ENCODE results near the gene RUNX1. TPM values are rescaled to one million over a fixed set of nuclear protein-coding genes. Genes with fewer than 3 reads are reported as not detected.
A peak's percentile ranks its signal among the peaks of the same experiment; 100 is the strongest.

RUNX1 gene
- total RNA-seq, 1 donor, result 40.9 TPM

DNA sequence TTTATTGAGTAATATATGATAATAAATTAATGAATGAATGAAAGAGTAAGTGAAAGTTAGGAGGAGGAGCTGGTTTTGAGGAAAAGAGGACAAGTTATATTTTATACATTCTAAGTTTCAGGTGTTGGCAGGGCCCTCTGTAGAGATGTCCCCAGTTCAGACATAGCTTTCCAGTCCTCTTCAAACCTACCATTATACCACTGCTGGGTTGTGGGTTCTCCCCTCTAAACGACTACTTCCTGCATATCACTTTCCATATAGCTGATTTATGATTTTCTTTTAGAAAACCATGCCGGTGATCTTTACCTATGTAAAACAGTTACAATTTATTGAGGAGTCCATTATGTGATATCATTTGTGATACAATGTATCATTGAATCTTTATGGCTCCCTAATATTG lies 116.9 kb downstream of the RUNX1 start:
- Histone ChIP-seq H3K27ac (ENCODE audit: low read depth, low read length) (no peak overlapping the region), H3K9me3 (ENCODE audit: low read depth, low read length) (no peaks in the 10 kb centered on the region), H4K20me1 (ENCODE audit: insufficient read depth, low read length) (no peaks in the 10 kb centered on the region), H3K4me1 (ENCODE audit: insufficient read depth, low read length) (peaks cover 22% of the 10 kb centered on the region), H3K27me3 (ENCODE audit: insufficient read depth, low read length) (no peaks in the 10 kb centered on the region), H3K4me3 (ENCODE audit: insufficient read depth, low read length) (no peak overlapping the region), H3K79me2 (ENCODE audit: insufficient read depth, low read length) (peaks cover 6% of the 10 kb centered on the region), H3K4me2 (ENCODE audit: insufficient read depth, low read length) (no peak overlapping the region), H2AFZ (ENCODE audit: low read length) (no peak overlapping the region), H3K36me3 (ENCODE audit: insufficient read depth, low read length) (no peaks in the 10 kb centered on the region)
- no peak for DNase-seq (ENCODE audit: insufficient read length, low spot score, missing footprints)
- TF ChIP-seq, protein P1, sequence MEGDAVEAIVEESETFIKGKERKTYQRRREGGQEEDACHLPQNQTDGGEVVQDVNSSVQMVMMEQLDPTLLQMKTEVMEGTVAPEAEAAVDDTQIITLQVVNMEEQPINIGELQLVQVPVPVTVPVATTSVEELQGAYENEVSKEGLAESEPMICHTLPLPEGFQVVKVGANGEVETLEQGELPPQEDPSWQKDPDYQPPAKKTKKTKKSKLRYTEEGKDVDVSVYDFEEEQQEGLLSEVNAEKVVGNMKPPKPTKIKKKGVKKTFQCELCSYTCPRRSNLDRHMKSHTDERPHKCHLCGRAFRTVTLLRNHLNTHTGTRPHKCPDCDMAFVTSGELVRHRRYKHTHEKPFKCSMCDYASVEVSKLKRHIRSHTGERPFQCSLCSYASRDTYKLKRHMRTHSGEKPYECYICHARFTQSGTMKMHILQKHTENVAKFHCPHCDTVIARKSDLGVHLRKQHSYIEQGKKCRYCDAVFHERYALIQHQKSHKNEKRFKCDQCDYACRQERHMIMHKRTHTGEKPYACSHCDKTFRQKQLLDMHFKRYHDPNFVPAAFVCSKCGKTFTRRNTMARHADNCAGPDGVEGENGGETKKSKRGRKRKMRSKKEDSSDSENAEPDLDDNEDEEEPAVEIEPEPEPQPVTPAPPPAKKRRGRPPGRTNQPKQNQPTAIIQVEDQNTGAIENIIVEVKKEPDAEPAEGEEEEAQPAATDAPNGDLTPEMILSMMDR (IDR thresholded peaks at IDR 0.05; ENCODE audit: extremely low read depth, low read depth, low read length), result no peak

DNA sequence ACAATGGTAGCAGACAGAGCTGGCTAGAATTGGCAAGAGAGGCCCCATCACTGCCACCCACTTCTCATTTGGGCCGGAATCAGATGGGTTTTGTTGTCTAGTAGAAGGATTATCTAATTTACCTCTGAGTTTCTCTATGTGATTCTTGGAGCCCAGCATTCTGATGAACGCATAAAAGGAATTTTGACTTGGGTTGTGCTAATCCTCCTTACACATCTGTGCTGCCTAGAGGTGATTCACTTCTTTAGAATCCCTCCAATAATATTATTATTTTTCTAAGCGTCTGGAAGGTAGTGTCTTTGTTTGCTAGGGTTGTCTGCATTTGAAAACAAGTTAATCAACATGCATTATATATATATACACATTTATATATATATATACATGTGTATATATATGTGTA lies 118.1 kb downstream of the RUNX1 start:
- H3K36me3 ChIP-seq (ENCODE audit: insufficient read depth, low read length), result no peaks in the 10 kb centered on the region
- H3K27ac ChIP-seq (ENCODE audit: low read depth, low read length), result no peak overlapping the region
- H3K27me3 ChIP-seq (ENCODE audit: insufficient read depth, low read length), result no peaks in the 10 kb centered on the region
- TF ChIP-seq, protein P1 (IDR thresholded peaks at IDR 0.05; ENCODE audit: extremely low read depth, low read depth, low read length), result no peak
- H3K4me2 ChIP-seq (ENCODE audit: insufficient read depth, low read length), result peak overlapping the region; percentile 31
- no peak overlapping the region for H3K4me3 ChIP-seq (ENCODE audit: insufficient read depth, low read length)
- no peak for DNase-seq (ENCODE audit: insufficient read length, low spot score, missing footprints)
- H2AFZ ChIP-seq (ENCODE audit: low read length), result no peak overlapping the region
- H3K4me1 ChIP-seq (ENCODE audit: insufficient read depth, low read length), result peaks cover 20% of the 10 kb centered on the region
- no peaks in the 10 kb centered on the region for H3K9me3 ChIP-seq (ENCODE audit: low read depth, low read length)
- peaks cover 6% of the 10 kb centered on the region for H3K79me2 ChIP-seq (ENCODE audit: insufficient read depth, low read length)
- H4K20me1 ChIP-seq (ENCODE audit: insufficient read depth, low read length), result no peaks in the 10 kb centered on the region

DNA sequence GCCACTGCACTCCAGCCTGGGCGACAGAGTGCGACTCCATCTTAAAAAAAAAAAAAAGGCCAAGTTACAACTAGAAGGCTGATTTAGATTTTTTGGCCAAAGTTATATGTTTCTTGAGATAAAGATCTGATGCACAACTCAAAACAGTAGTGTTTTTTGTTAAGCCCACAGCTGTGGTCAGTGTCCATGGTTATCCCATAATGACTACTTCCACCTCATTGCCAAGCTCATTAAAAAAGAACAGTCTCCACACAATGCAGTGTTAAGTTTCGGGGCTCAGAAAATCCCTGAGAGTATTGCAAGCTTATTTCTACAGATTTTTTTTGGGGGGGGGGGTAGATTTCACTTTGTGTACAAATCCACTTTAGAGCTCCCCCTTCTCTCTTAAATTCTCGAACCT lies 120.5 kb downstream of the RUNX1 start:
- H3K79me2 ChIP-seq (ENCODE audit: insufficient read depth, low read length), result peaks cover 6% of the 10 kb centered on the region
- no peak overlapping the region for H3K27ac ChIP-seq (ENCODE audit: low read depth, low read length)
- peaks cover 2% of the 10 kb centered on the region for H4K20me1 ChIP-seq (ENCODE audit: insufficient read depth, low read length)
- H3K36me3 ChIP-seq (ENCODE audit: insufficient read depth, low read length), result no peaks in the 10 kb centered on the region
- TF ChIP-seq, protein P1 (IDR thresholded peaks at IDR 0.05; ENCODE audit: extremely low read depth, low read depth, low read length), result no peak
- no peak for DNase-seq (ENCODE audit: insufficient read length, low spot score, missing footprints)
- H3K4me3 ChIP-seq (ENCODE audit: insufficient read depth, low read length), result no peak overlapping the region
- no peak overlapping the region for H3K4me2 ChIP-seq (ENCODE audit: insufficient read depth, low read length)
- no peaks in the 10 kb centered on the region for H3K27me3 ChIP-seq (ENCODE audit: insufficient read depth, low read length)
- H2AFZ ChIP-seq (ENCODE audit: low read length), result no peak overlapping the region
- H3K4me1 ChIP-seq (ENCODE audit: insufficient read depth, low read length), result peaks cover 16% of the 10 kb centered on the region
- no peaks in the 10 kb centered on the region for H3K9me3 ChIP-seq (ENCODE audit: low read depth, low read length)

DNA sequence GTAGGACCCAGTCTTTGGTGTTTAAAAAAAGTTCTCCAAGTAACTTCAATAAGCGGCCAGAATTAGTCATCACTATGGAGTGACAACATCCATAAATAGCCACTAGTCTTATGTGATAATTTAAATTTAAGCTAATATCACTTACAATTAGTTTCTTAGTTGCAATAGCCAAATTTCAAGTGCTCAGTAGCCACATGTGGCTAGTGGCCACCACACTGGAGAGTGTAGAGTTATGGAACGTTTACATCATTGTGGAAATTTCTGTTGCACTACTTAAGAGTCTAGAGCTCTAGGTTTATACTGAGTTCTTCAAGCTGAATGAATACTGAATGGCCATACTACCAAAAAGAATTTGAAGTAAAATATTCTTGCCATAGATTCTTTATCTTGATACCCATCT lies 121.1 kb downstream of the RUNX1 start:
- Histone ChIP-seq H3K27me3 (ENCODE audit: insufficient read depth, low read length) (no peaks in the 10 kb centered on the region), H3K79me2 (ENCODE audit: insufficient read depth, low read length) (peaks cover 6% of the 10 kb centered on the region), H3K36me3 (ENCODE audit: insufficient read depth, low read length) (no peaks in the 10 kb centered on the region), H4K20me1 (ENCODE audit: insufficient read depth, low read length) (peaks cover 2% of the 10 kb centered on the region), H3K4me3 (ENCODE audit: insufficient read depth, low read length) (no peak overlapping the region), H3K27ac (ENCODE audit: low read depth, low read length) (no peak overlapping the region), H3K4me1 (ENCODE audit: insufficient read depth, low read length) (peaks cover 16% of the 10 kb centered on the region), H2AFZ (ENCODE audit: low read length) (no peak overlapping the region), H3K4me2 (ENCODE audit: insufficient read depth, low read length) (no peak overlapping the region), H3K9me3 (ENCODE audit: low read depth, low read length) (no peaks in the 10 kb centered on the region)
- TF ChIP-seq, protein P1 (IDR thresholded peaks at IDR 0.05; ENCODE audit: extremely low read depth, low read depth, low read length), result no peak
- no peak for DNase-seq (ENCODE audit: insufficient read length, low spot score, missing footprints)

All from osteoblast (primary cell).